Measurements from ENCODE around the gene DDX17.

- no peak for TF ChIP-seq CREB1 (IDR thresholded peaks at IDR 0.05)
- no peak for TF ChIP-seq CREB1 (CRISPR knock-in tag; IDR thresholded peaks at IDR 0.05)
- no peak for TF ChIP-seq RBM17 (IDR thresholded peaks at IDR 0.05; ENCODE audit: borderline replicate concordance, low read depth, low read length)
- TF ChIP-seq FOXM1 (IDR thresholded peaks at IDR 0.05; ENCODE audit: low read depth) = no peak
- no peak for TF ChIP-seq FOXM1 (CRISPR knock-in tag; IDR thresholded peaks at IDR 0.05; ENCODE audit: low read depth)
- TF ChIP-seq, protein P1, sequence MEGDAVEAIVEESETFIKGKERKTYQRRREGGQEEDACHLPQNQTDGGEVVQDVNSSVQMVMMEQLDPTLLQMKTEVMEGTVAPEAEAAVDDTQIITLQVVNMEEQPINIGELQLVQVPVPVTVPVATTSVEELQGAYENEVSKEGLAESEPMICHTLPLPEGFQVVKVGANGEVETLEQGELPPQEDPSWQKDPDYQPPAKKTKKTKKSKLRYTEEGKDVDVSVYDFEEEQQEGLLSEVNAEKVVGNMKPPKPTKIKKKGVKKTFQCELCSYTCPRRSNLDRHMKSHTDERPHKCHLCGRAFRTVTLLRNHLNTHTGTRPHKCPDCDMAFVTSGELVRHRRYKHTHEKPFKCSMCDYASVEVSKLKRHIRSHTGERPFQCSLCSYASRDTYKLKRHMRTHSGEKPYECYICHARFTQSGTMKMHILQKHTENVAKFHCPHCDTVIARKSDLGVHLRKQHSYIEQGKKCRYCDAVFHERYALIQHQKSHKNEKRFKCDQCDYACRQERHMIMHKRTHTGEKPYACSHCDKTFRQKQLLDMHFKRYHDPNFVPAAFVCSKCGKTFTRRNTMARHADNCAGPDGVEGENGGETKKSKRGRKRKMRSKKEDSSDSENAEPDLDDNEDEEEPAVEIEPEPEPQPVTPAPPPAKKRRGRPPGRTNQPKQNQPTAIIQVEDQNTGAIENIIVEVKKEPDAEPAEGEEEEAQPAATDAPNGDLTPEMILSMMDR (IDR thresholded peaks at IDR 0.05 in 2 of 3, conservative IDR thresholded peaks at IDR 0.05 in 1 of 3; ENCODE audit: insufficient read depth in 2 of 3, low read depth in 1 of 3, low read length in 3 of 3) = no peak
- no peak for TF ChIP-seq FOS (IDR thresholded peaks at IDR 0.05; ENCODE audit: extremely low read depth, insufficient read length)
- TF ChIP-seq PHB2 (IDR thresholded peaks at IDR 0.05; ENCODE audit: low read depth) = no peak
- no peak for TF ChIP-seq GABPA (tag; conservative IDR thresholded peaks at IDR 0.05; ENCODE audit: low read depth)
- TF ChIP-seq CBX1 (IDR thresholded peaks at IDR 0.05; ENCODE audit: low read depth) = no peak
- TF ChIP-seq SMC3 (conservative IDR thresholded peaks at IDR 0.05; ENCODE audit: insufficient read depth, low read depth, low read length) = no peak
- TF ChIP-seq, protein P2, sequence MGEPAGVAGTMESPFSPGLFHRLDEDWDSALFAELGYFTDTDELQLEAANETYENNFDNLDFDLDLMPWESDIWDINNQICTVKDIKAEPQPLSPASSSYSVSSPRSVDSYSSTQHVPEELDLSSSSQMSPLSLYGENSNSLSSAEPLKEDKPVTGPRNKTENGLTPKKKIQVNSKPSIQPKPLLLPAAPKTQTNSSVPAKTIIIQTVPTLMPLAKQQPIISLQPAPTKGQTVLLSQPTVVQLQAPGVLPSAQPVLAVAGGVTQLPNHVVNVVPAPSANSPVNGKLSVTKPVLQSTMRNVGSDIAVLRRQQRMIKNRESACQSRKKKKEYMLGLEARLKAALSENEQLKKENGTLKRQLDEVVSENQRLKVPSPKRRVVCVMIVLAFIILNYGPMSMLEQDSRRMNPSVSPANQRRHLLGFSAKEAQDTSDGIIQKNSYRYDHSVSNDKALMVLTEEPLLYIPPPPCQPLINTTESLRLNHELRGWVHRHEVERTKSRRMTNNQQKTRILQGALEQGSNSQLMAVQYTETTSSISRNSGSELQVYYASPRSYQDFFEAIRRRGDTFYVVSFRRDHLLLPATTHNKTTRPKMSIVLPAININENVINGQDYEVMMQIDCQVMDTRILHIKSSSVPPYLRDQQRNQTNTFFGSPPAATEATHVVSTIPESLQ (CRISPR knock-in tag; IDR thresholded peaks at IDR 0.05) = no peak
- TF ChIP-seq FOXP4 (CRISPR knock-in tag; IDR thresholded peaks at IDR 0.05; ENCODE audit: borderline replicate concordance) = no peak
- no peak for TF ChIP-seq NFRKB (IDR thresholded peaks at IDR 0.05; ENCODE audit: low read depth)
- TF ChIP-seq EZH2 (IDR thresholded peaks at IDR 0.05; ENCODE audit: borderline replicate concordance, low read depth, low read length) = no peak
Observed at GRCh38 chr22:38482662-38483308, 23.3 kb downstream of the DDX17 start.
